NB4 (cell line): ENCODE measurements around the gene CXCR6.

Experiments used
- POLR2A ChIP-seq: IDR thresholded peaks from 2 replicates; pipeline ENCODE4 v1.6.1; 2011; ENCODE audit warnings: mild to moderate bottlenecking; ENCODE audit not compliant: insufficient read length; ENCODE audit errors: extremely low read depth
- TF ChIP-seq, protein P1 (sequence below): IDR thresholded peaks from one replicate; pipeline ENCODE4 v1.5.1; 2012; ENCODE audit warnings: low read depth, low read length
- TF ChIP-seq, protein P2 (sequence below): IDR thresholded peaks from 2 replicates; pipeline ENCODE4 v1.6.1; 2011; ENCODE audit warnings: low read depth, low read length

DNA sequence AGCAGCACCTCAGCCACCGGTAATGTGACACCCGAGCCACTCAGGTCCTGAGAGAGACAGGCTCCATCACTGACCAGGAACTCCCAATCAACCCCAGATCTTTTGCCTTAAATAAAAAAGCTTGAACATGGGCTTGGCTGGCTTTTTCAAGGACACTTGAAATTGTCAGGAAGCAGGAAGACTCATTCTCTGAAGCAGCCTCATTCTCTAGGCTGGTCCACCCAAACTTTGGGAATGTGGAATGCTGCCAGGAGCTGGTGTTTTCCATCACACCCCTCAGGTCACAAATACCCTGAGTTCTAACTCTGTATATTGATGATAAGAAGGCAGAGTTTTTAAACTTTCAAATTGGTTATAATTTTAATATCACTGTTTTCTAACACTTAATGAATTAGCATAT, 17.0 kb downstream of the CXCR6 start:
- TF ChIP-seq, protein P1, sequence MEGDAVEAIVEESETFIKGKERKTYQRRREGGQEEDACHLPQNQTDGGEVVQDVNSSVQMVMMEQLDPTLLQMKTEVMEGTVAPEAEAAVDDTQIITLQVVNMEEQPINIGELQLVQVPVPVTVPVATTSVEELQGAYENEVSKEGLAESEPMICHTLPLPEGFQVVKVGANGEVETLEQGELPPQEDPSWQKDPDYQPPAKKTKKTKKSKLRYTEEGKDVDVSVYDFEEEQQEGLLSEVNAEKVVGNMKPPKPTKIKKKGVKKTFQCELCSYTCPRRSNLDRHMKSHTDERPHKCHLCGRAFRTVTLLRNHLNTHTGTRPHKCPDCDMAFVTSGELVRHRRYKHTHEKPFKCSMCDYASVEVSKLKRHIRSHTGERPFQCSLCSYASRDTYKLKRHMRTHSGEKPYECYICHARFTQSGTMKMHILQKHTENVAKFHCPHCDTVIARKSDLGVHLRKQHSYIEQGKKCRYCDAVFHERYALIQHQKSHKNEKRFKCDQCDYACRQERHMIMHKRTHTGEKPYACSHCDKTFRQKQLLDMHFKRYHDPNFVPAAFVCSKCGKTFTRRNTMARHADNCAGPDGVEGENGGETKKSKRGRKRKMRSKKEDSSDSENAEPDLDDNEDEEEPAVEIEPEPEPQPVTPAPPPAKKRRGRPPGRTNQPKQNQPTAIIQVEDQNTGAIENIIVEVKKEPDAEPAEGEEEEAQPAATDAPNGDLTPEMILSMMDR, result no peak
- TF ChIP-seq POLR2A, result no peak
- TF ChIP-seq, protein P2, sequence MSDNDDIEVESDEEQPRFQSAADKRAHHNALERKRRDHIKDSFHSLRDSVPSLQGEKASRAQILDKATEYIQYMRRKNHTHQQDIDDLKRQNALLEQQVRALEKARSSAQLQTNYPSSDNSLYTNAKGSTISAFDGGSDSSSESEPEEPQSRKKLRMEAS, result no peak
